Ascending aorta (tissue), 2 donors: ENCODE data around the gene HDAC7. TPM values are rescaled to one million over a fixed set of nuclear protein-coding genes. Genes with fewer than 3 reads are reported as not detected.

Source experiments
- DNase-seq, 2 donors: peaks; one replicate each; pipeline ENCODE4 v3.0.0-alpha.2; 2019; ENCODE audit warnings: low spot score in 2 of 2
- H3K27ac ChIP-seq, 2 donors: fragments of 200-600 bp; sonication (generic); one replicate each; pipeline ENCODE4 v1.5.1; 2016 to 2017; ENCODE audit warnings: mild to moderate bottlenecking in 1 of 2
- H3K27me3 ChIP-seq: fragments of 200-600 bp; sonication (generic); one replicate; pipeline ENCODE4 v1.5.1; 2017
- H3K36me3 ChIP-seq, 2 donors: fragments of 200-600 bp; sonication (generic); one replicate each; pipeline ENCODE4 v1.5.1; 2016
- H3K4me1 ChIP-seq, 2 donors: fragments of 200-600 bp; sonication (generic); one replicate each; pipeline ENCODE4 v1.5.1; 2016 to 2017; ENCODE audit warnings: mild to moderate bottlenecking in 1 of 2
- H3K4me3 ChIP-seq, 2 donors: fragments of 200-600 bp; sonication (generic); one replicate each; pipeline ENCODE4 v1.5.1; 2016 to 2017; ENCODE audit warnings: mild to moderate bottlenecking in 1 of 2
- H3K9me3 ChIP-seq, 2 donors: fragments of 200-600 bp; sonication (generic); one replicate each; pipeline ENCODE4 v1.5.1; 2016
- intact Hi-C: fragments of 100-400 bp; cut with DNase I; formaldehyde crosslinking; loops from one replicate; pipeline ENCODE4 v1.15.1; 2023
- total RNA-seq: library from RNA; depleted of rRNA; stranded (reverse); fragments of >200 nt; gene quantifications from one replicate; pipeline ENCODE4 v1.1.0, GENCODE V29; 2016
- TF ChIP-seq, protein P1 (sequence below), 3 experiments: fragments of 200-600 bp in 2 of 3; fragments of 450-650 bp in 1 of 3; sonication (generic) in 2 of 3; IDR thresholded peaks; one replicate each; pipeline ENCODE4 v1.5.1; 2016 to 2019; ENCODE audit warnings: antibody characterized with exemption in 3 of 3, mild to moderate bottlenecking in 1 of 3, moderate library complexity in 1 of 3

HDAC7 gene
- total RNA-seq, 1 donor from 2014 or later, result 202 TPM

DNA sequence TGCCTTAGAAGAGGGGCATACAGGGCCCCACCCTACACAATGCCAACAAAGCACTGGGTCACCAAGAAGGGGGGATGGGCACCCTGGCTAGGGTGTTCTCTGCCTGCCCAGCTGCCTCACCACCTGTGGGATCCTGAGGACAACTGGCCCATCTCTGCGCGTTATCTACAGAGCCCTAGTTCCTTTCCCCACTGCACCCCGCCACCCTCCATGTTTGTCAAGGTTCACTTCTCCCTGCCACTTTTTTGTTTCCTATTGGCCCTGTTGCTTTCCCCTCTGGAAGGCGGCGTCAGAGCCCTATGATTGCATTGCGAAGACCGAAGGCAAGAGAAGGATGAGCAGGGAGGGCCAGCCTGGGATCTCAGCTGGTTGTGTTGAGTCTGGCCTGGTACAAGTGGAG, 45.0 kb downstream of the HDAC7 start:
- TF ChIP-seq, protein P1, sequence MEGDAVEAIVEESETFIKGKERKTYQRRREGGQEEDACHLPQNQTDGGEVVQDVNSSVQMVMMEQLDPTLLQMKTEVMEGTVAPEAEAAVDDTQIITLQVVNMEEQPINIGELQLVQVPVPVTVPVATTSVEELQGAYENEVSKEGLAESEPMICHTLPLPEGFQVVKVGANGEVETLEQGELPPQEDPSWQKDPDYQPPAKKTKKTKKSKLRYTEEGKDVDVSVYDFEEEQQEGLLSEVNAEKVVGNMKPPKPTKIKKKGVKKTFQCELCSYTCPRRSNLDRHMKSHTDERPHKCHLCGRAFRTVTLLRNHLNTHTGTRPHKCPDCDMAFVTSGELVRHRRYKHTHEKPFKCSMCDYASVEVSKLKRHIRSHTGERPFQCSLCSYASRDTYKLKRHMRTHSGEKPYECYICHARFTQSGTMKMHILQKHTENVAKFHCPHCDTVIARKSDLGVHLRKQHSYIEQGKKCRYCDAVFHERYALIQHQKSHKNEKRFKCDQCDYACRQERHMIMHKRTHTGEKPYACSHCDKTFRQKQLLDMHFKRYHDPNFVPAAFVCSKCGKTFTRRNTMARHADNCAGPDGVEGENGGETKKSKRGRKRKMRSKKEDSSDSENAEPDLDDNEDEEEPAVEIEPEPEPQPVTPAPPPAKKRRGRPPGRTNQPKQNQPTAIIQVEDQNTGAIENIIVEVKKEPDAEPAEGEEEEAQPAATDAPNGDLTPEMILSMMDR (IDR thresholded peaks at IDR 0.05), result no peak
- DNase-seq, result no peak
- Histone ChIP-seq H3K4me3 (peak overlapping the region in 1 of 2 donors; percentile 23), H3K27ac (peak overlapping the region; percentile 80 to 88), H3K9me3 (no peaks in the 10 kb centered on the region), H3K4me1 (peaks cover 37 to 59% of the 10 kb centered on the region in 2 donors), H3K27me3 (no peaks in the 10 kb centered on the region), H3K36me3 (no peaks in the 10 kb centered on the region)
- intact Hi-C loops, result no loop called here

DNA sequence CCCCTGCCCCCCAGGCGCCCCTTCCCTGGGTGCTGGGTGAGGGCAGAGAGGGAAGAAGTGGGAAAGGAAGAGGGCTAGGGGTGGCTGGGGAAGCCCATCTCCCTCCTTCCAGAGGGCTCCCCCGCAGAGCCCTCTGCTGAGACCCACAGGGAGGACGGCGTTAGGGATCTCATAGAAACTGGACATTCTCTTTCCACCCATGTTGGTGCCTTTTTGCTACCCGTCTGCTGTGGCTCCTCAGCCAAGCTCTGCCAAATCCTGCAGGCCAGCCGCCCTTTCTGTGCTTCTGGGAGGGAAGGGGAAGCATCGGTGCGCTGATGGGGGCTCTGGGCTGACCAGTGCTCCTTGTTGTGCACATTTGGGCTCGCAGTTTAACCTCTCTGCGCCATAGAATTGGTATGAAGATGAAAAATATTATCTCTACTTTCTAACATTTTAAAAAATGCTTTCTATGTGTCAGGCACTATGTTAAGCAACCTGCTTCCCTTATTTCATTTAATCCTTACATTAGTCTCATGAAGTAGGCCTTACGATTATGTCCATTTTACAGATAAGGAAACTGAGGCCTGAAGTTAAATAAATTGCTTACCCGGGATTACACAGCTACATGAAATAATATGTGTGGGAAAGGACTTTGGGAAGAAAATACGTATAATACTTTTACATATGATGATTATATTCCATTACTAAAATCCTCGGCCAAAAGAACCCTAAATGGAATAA, 45.7 kb downstream of the HDAC7 start:
- intact Hi-C loops, result loop anchor here (1.0 kb wide), 1 partner anchor 21 kb away; no protein-coding TSS in a partner anchor
- H3K4me1 ChIP-seq, result peaks cover 36 to 54% of the 10 kb centered on the region in 2 donors
- no peaks in the 10 kb centered on the region for H3K36me3 ChIP-seq
- DNase-seq, result no peak
- TF ChIP-seq, protein P1 (IDR thresholded peaks at IDR 0.05), result no peak
- H3K4me3 ChIP-seq, result peak overlapping the region; percentile 93 to 98
- no peaks in the 10 kb centered on the region for H3K27me3 ChIP-seq
- no peaks in the 10 kb centered on the region for H3K9me3 ChIP-seq
- H3K27ac ChIP-seq, result peak overlapping the region; percentile 88 to 89

GRCh38 chr12:47773062-47773857, 46.4 kb downstream of the HDAC7 start, which contains the start of gene SLC48A1:
Gene SLC48A1, plus strand, starts transcription at chr12:47773238. Its CDS starts 67 bp downstream, at chr12:47773305.
- H3K36me3 ChIP-seq, result no peaks in the 10 kb centered on the region
- TF ChIP-seq, protein P1 (IDR thresholded peaks at IDR 0.05), result peak in 2 of 3 experiments; percentile 32 to 42
- H3K9me3 ChIP-seq, result no peaks in the 10 kb centered on the region
- no peaks in the 10 kb centered on the region for H3K27me3 ChIP-seq
- peak in 1 of 2 donors; percentile 81 for DNase-seq
- intact Hi-C loops, result loop anchor here (1.0 kb wide), 1 partner anchor 20 kb away; no protein-coding TSS in a partner anchor
- H3K27ac ChIP-seq, result peak within 1 kb of the TSS; percentile 76 to 89
- H3K4me1 ChIP-seq, result peaks cover 34 to 47% of the 10 kb centered on the region in 2 donors
- H3K4me3 ChIP-seq, result peak within 1 kb of the TSS; percentile 93 to 98

DNA sequence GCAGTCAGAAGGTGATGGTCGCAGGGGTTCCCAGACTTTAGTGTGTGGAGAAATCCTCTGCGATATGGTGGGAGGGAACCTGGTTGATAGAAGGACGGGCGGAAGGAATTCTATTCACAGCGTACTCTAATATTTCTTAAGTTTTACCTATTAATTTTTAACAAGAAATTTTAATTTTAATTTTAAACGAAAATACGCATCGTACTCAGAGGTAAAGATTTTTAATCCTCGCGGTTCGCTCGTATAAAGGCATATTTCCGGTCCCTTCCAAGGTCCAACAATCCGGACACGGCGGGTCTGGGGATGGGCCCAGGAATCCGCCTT, 47.0 kb downstream of the HDAC7 start:
- peak overlapping the region; percentile 93 to 98 for H3K4me3 ChIP-seq
- peak overlapping the region; percentile 76 to 89 for H3K27ac ChIP-seq
- H3K4me1 ChIP-seq, result peaks cover 28 to 41% of the 10 kb centered on the region in 2 donors
- no peaks in the 10 kb centered on the region for H3K27me3 ChIP-seq
- no peaks in the 10 kb centered on the region for H3K36me3 ChIP-seq
- no peak for DNase-seq
- TF ChIP-seq, protein P1 (IDR thresholded peaks at IDR 0.05), result no peak
- H3K9me3 ChIP-seq, result no peaks in the 10 kb centered on the region
- intact Hi-C loops, result loop anchor here (1.0 kb wide), 1 partner anchor 19 kb away; no protein-coding TSS in a partner anchor

- Histone ChIP-seq H3K4me3 (peak overlapping the region in 1 of 2 donors; percentile 93), H3K27me3 (no peaks in the 10 kb centered on the region), H3K4me1 (peaks cover 25 to 36% of the 10 kb centered on the region in 2 donors), H3K27ac (no peak overlapping the region), H3K36me3 (no peaks in the 10 kb centered on the region), H3K9me3 (no peaks in the 10 kb centered on the region)
- no peak for DNase-seq
- TF ChIP-seq, protein P1 (IDR thresholded peaks at IDR 0.05), result no peak
- intact Hi-C loops, result no loop called here
These were observed 47.5 kb downstream of the HDAC7 start for GRCh38 chr12:47772094-47772660.
